ENCODE data around the gene SHISA6.

SHISA6 gene

GRCh38 chr17:11328770-11329169 lies 87.8 kb downstream of the SHISA6 start:
- ChIA-PET POLR2A (no interaction called here), CTCF (no interaction called here)
- TF ChIP-seq CTCF (IDR thresholded peaks at IDR 0.05; ENCODE audit: control extremely low read depth, extremely low read depth, low read depth, missing control alignments), result no peak
- no peak for DNase-seq (ENCODE audit: extremely low spot score)

GRCh38 chr17:11330006-11330405 lies 89.0 kb downstream of the SHISA6 start:
- ChIA-PET POLR2A (no interaction called here), CTCF (no interaction called here)
- no peak for TF ChIP-seq CTCF (IDR thresholded peaks at IDR 0.05; ENCODE audit: control extremely low read depth, extremely low read depth, low read depth, missing control alignments)
- no peak for DNase-seq (ENCODE audit: extremely low spot score)

GRCh38 chr17:11330826-11331225 lies 89.8 kb downstream of the SHISA6 start:
- TF ChIP-seq CTCF (IDR thresholded peaks at IDR 0.05; ENCODE audit: control extremely low read depth, extremely low read depth, low read depth, missing control alignments), result no peak
- POLR2A ChIA-PET, result no interaction called here
- CTCF ChIA-PET, result no interaction called here
- no peak for DNase-seq (ENCODE audit: extremely low spot score)

- ChIA-PET POLR2A (no interaction called here), CTCF (no interaction called here)
- no peak for TF ChIP-seq CTCF (IDR thresholded peaks at IDR 0.05; ENCODE audit: control extremely low read depth, extremely low read depth, low read depth, missing control alignments)
- no peak for DNase-seq (ENCODE audit: extremely low spot score)
Observed at GRCh38 chr17:11331547-11332513, 90.8 kb downstream of the SHISA6 start.

- no peak for TF ChIP-seq CTCF (IDR thresholded peaks at IDR 0.05; ENCODE audit: control extremely low read depth, extremely low read depth, low read depth, missing control alignments)
- POLR2A ChIA-PET, result no interaction called here
- no peak for DNase-seq (ENCODE audit: extremely low spot score)
- CTCF ChIA-PET, result no interaction called here
Observed at GRCh38 chr17:11332706-11333105, 91.7 kb downstream of the SHISA6 start.

GRCh38 chr17:11334493-11334892 lies 93.5 kb downstream of the SHISA6 start:
- POLR2A ChIA-PET, result no interaction called here
- CTCF ChIA-PET, result no interaction called here
- TF ChIP-seq CTCF (IDR thresholded peaks at IDR 0.05; ENCODE audit: control extremely low read depth, extremely low read depth, low read depth, missing control alignments), result no peak
- DNase-seq (ENCODE audit: extremely low spot score), result no peak

Measured in GM10248 (cell line).